CD4-positive, alpha-beta T cell treated with Interleukin-4 for 4 hours (primary cell): ENCODE measurements around the gene EPHB6.

Source experiments
- DNase-seq: peaks from one replicate; pipeline ENCODE4 v3.0.0-alpha.2; 2020

The EPHB6 gene

GRCh38 chr7:142864980-142865747 is 10.3 kb downstream of the EPHB6 start:
- no peak for DNase-seq

GRCh38 chr7:142865766-142866165 is 10.9 kb downstream of the EPHB6 start:
- no peak for DNase-seq

GRCh38 chr7:142866361-142867096 is 11.7 kb downstream of the EPHB6 start:
- peak; percentile 25 for DNase-seq

GRCh38 chr7:142867097-142867378 is 12.2 kb downstream of the EPHB6 start:
- DNase-seq = no peak

GRCh38 chr7:142867398-142868187 is 12.7 kb downstream of the EPHB6 start:
- no peak for DNase-seq

GRCh38 chr7:142868188-142868985 is 13.5 kb downstream of the EPHB6 start:
- no peak for DNase-seq

- no peak for DNase-seq
Measured at GRCh38 chr7:142868986-142869415, 14.1 kb downstream of the EPHB6 start.

- no peak for DNase-seq
Measured at GRCh38 chr7:142869434-142869833, 14.6 kb downstream of the EPHB6 start.

GRCh38 chr7:142870147-142870559 is 15.3 kb downstream of the EPHB6 start:
- no peak for DNase-seq

- no peak for DNase-seq
Measured at GRCh38 chr7:142870566-142871259, 15.8 kb downstream of the EPHB6 start.

- DNase-seq = no peak
Measured at GRCh38 chr7:142871260-142872105, 16.6 kb downstream of the EPHB6 start.

GRCh38 chr7:142872106-142872675 is 17.3 kb downstream of the EPHB6 start:
- DNase-seq = no peak

- DNase-seq = no peak
Measured at GRCh38 chr7:142873281-142873784, 18.5 kb downstream of the EPHB6 start.

GRCh38 chr7:142873871-142874270 is 19.0 kb downstream of the EPHB6 start:
- DNase-seq = no peak

- DNase-seq = no peak
Measured at GRCh38 chr7:142874409-142874808, 19.5 kb downstream of the EPHB6 start.

- no peak for DNase-seq
Measured at GRCh38 chr7:142874837-142875236, 20.0 kb downstream of the EPHB6 start.

GRCh38 chr7:142875456-142875855 is 20.6 kb downstream of the EPHB6 start:
- DNase-seq = no peak

GRCh38 chr7:142876236-142876960 is 21.5 kb downstream of the EPHB6 start:
- DNase-seq = no peak

- DNase-seq = no peak
Measured at GRCh38 chr7:142876991-142877910, 22.4 kb downstream of the EPHB6 start.
